Tibial nerve (tissue), 4 donors: ENCODE results near the gene ARMC9. TPM values are rescaled to one million over a fixed set of nuclear protein-coding genes. Genes with fewer than 3 reads are reported as not detected.

ENCODE experiments used
- DNase-seq, 2 donors: peaks; one replicate each; pipeline ENCODE4 v3.0.0-alpha.2; 2019; ENCODE audit warnings: low spot score in 2 of 2
- H3K27ac ChIP-seq, 4 donors: fragments of 200-600 bp; sonication (generic) in 3 of 4; one replicate each; pipeline ENCODE4 v1.5.1; 2017 to 2019; ENCODE audit warnings: mild to moderate bottlenecking in 1 of 4
- H3K27me3 ChIP-seq, 2 donors: fragments of 200-600 bp; sonication (generic) in 1 of 2; one replicate each; pipeline versions ENCODE4 v1.5.1 to v1.6.0; 2017 to 2019
- H3K36me3 ChIP-seq, 3 donors: fragments of 200-600 bp; sonication (generic); one replicate each; pipeline ENCODE4 v1.5.1; 2018 to 2019
- H3K4me1 ChIP-seq, 4 donors: fragments of 200-600 bp; sonication (generic) in 3 of 4; one replicate each; pipeline ENCODE4 v1.5.1; 2017 to 2019
- H3K4me3 ChIP-seq, 4 donors: fragments of 200-600 bp; sonication (generic) in 3 of 4; one replicate each; pipeline ENCODE4 v1.5.1; 2017 to 2019; ENCODE audit warnings: mild to moderate bottlenecking in 1 of 4, moderate library complexity in 1 of 4
- H3K9me3 ChIP-seq, 4 donors: fragments of 200-600 bp; sonication (generic) in 3 of 4; one replicate each; pipeline ENCODE4 v1.5.1; 2017 to 2019
- CTCF ChIP-seq, 5 experiments: fragments of 200-600 bp in 3 of 5; fragments of 450-650 bp in 2 of 5; sonication (generic) in 3 of 5; IDR thresholded peaks; one replicate each; pipeline ENCODE4 v1.5.1; 2016 to 2019; ENCODE audit warnings: antibody characterized with exemption in 5 of 5, mild to moderate bottlenecking in 3 of 5, moderate library complexity in 2 of 5
- EP300 ChIP-seq, 2 donors: sonication (generic); formaldehyde crosslinking; IDR thresholded peaks; one replicate each; pipeline ENCODE4 v1.6.1; 2017; ENCODE audit warnings: antibody characterized with exemption in 2 of 2, mild to moderate bottlenecking in 1 of 2
- POLR2A ChIP-seq, 2 donors: fragments of 450-650 bp; IDR thresholded peaks; one replicate each; pipeline ENCODE4 v1.6.1; 2017; ENCODE audit warnings: antibody characterized with exemption in 2 of 2, mild to moderate bottlenecking in 2 of 2, moderate library complexity in 2 of 2
- WGBS, 2 donors: methylation state at CpG; one replicate each; pipeline ENCODE4 v1.1.5; 2018; 5-methylcytosine and 5-hydroxymethylcytosine counted together
- total RNA-seq, 4 donors: library from RNA; depleted of rRNA; stranded (reverse); fragments of >200 nt; gene quantifications; one replicate each; pipeline ENCODE4 v1.1.0, GENCODE V29; 2016

The ARMC9 gene
- total RNA-seq, 4 donors from 2014 or later = 8.7 to 30.0 (median 18.6) TPM

- 96 to 100% methylated on average over 4 of the region's 4 CpGs for WGBS, 2 donors
- DNase-seq = no peak
- H3K36me3 ChIP-seq = peaks cover 0 to 2% (median 0%) of the 10 kb centered on the region in 3 donors
- H3K27me3 ChIP-seq = no peaks in the 10 kb centered on the region
- TF ChIP-seq CTCF (IDR thresholded peaks at IDR 0.05) = no peak
- no peak for TF ChIP-seq POLR2A (IDR thresholded peaks at IDR 0.05)
- TF ChIP-seq EP300 (IDR thresholded peaks at IDR 0.05) = no peak
- H3K4me1 ChIP-seq = no peaks in the 10 kb centered on the region
- H3K9me3 ChIP-seq = no peaks in the 10 kb centered on the region
- H3K4me3 ChIP-seq = no peak overlapping the region
- H3K27ac ChIP-seq = no peak overlapping the region
Observed at GRCh38 chr2:231339316-231339715, 140.9 kb downstream of the ARMC9 start.

GRCh38 chr2:231341100-231341499 is 142.7 kb downstream of the ARMC9 start:
- Histone ChIP-seq H3K27me3 (no peaks in the 10 kb centered on the region), H3K9me3 (no peaks in the 10 kb centered on the region), H3K4me3 (no peak overlapping the region), H3K27ac (no peak overlapping the region), H3K4me1 (no peaks in the 10 kb centered on the region), H3K36me3 (peaks cover 0 to 11% (median 0%) of the 10 kb centered on the region in 3 donors)
- TF ChIP-seq CTCF (IDR thresholded peaks at IDR 0.05) = no peak
- no peak for TF ChIP-seq POLR2A (IDR thresholded peaks at IDR 0.05)
- TF ChIP-seq EP300 (IDR thresholded peaks at IDR 0.05) = no peak
- no peak for DNase-seq
- 85 to 90% methylated on average over 2 of the region's 2 CpGs for WGBS, 2 donors

- no peaks in the 10 kb centered on the region for H3K4me1 ChIP-seq
- no peak overlapping the region for H3K4me3 ChIP-seq
- 74 to 80% methylated on average over 14 of the region's 14 CpGs for WGBS, 2 donors
- peaks cover 0 to 14% (median 0%) of the 10 kb centered on the region in 3 donors for H3K36me3 ChIP-seq
- H3K9me3 ChIP-seq = no peaks in the 10 kb centered on the region
- H3K27ac ChIP-seq = peak overlapping the region in 1 of 4 donors; percentile 49
- TF ChIP-seq POLR2A (IDR thresholded peaks at IDR 0.05) (no peak), EP300 (IDR thresholded peaks at IDR 0.05) (peak in 1 of 2 donors; percentile 35)
- DNase-seq = peak in 1 of 2 donors; percentile 26
- no peaks in the 10 kb centered on the region for H3K27me3 ChIP-seq
Observed at GRCh38 chr2:231342061-231342711, 143.8 kb downstream of the ARMC9 start.

- peaks cover 0 to 5% (median 2%) of the 10 kb centered on the region in 4 donors for H3K4me1 ChIP-seq
- H3K36me3 ChIP-seq = peaks cover 0 to 14% (median 0%) of the 10 kb centered on the region in 3 donors
- H3K4me3 ChIP-seq = no peak overlapping the region
- H3K9me3 ChIP-seq = no peaks in the 10 kb centered on the region
- WGBS, 2 donors = 76 to 83% methylated on average over 4 of the region's 4 CpGs
- no peaks in the 10 kb centered on the region for H3K27me3 ChIP-seq
- H3K27ac ChIP-seq = peak overlapping the region in 1 of 4 donors; percentile 49
- no peak for DNase-seq
- TF ChIP-seq POLR2A (IDR thresholded peaks at IDR 0.05) (no peak), CTCF (IDR thresholded peaks at IDR 0.05) (no peak), EP300 (IDR thresholded peaks at IDR 0.05) (no peak)
Observed at GRCh38 chr2:231343006-231343710, 144.7 kb downstream of the ARMC9 start.

GRCh38 chr2:231343988-231344387 is 145.6 kb downstream of the ARMC9 start:
- no peak for DNase-seq
- no peak overlapping the region for H3K4me3 ChIP-seq
- H3K36me3 ChIP-seq = peaks cover 0 to 14% (median 0%) of the 10 kb centered on the region in 3 donors
- WGBS, 2 donors = 78 to 88% methylated on average over 3 of the region's 3 CpGs
- H3K27ac ChIP-seq = no peak overlapping the region
- no peaks in the 10 kb centered on the region for H3K27me3 ChIP-seq
- no peaks in the 10 kb centered on the region for H3K9me3 ChIP-seq
- H3K4me1 ChIP-seq = peaks cover 0 to 9% (median 3%) of the 10 kb centered on the region in 4 donors
- no peak for TF ChIP-seq CTCF (IDR thresholded peaks at IDR 0.05)
- no peak for TF ChIP-seq POLR2A (IDR thresholded peaks at IDR 0.05)
- TF ChIP-seq EP300 (IDR thresholded peaks at IDR 0.05) = no peak
